ENCODE measurements around the gene HSCB.
"Not testable (repeated sequence)": the region's sequence is repeated elsewhere in the genome, so short reads cannot be mapped to it uniquely, and the experiment has no call there.

Gene HSCB

DNA sequence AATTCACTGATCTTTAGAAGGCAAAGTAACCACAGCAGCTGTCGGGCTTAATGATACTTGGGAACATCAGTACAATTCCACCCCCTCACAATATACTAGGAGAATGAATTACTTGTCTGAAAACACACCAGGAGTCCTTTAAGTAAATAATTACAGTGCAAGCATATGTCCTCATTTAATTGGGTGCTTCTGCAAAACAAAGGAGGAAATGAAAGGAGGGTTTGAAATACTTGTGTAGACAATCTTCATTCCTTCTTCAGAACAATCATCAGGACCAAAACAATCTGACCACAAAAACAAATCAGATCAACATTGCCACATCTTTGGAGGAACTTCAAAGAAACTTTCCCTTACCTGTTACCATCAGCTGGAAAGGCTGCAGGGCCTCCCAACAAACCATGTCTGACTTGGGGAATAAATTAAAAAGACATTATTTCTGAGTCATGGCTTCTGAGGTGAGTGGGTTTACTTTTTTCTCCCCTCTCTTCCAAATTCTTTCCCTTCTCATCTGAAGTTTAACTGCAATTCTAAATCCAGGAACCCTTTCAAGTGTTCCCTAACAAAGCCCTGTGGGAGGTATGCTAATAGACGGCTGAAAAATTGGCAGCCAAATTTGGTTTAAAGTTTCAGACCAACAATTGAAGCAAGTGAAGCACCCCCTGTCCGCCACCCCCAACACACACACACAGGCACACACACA lies 18.2 kb downstream of the HSCB start:
- no peak for DNase-seq (ENCODE audit: low spot score)
- in situ Hi-C loops (cut with MboI; ENCODE audit: low sequenced_read_pairs, unreplicated experiment), result no loop called here

DNA sequence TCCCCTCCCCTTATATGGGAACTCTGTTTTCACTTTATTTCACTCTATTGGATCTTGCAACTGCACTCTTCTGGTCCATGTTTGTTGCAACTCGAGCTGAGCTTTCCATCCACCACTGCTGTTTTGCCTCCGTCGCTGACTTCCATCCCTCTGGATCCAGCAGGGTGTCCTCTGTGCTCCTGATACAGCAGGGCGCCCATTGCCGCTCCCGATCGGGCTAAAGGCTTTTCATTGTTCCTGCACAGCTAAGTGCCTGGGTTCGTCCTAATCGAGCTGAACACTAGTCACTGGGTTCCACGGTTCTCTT lies 19.6 kb downstream of the HSCB start:
- in situ Hi-C loops (cut with MboI; ENCODE audit: low sequenced_read_pairs, unreplicated experiment), result no loop called here
- no peak for DNase-seq (ENCODE audit: low spot score)

More for the DNA sequence above, 18.2 kb downstream of the HSCB start:
- TF ChIP-seq, protein P1, sequence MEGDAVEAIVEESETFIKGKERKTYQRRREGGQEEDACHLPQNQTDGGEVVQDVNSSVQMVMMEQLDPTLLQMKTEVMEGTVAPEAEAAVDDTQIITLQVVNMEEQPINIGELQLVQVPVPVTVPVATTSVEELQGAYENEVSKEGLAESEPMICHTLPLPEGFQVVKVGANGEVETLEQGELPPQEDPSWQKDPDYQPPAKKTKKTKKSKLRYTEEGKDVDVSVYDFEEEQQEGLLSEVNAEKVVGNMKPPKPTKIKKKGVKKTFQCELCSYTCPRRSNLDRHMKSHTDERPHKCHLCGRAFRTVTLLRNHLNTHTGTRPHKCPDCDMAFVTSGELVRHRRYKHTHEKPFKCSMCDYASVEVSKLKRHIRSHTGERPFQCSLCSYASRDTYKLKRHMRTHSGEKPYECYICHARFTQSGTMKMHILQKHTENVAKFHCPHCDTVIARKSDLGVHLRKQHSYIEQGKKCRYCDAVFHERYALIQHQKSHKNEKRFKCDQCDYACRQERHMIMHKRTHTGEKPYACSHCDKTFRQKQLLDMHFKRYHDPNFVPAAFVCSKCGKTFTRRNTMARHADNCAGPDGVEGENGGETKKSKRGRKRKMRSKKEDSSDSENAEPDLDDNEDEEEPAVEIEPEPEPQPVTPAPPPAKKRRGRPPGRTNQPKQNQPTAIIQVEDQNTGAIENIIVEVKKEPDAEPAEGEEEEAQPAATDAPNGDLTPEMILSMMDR (IDR thresholded peaks at IDR 0.05; ENCODE audit: borderline replicate concordance, control extremely low read depth, extremely low read depth, insufficient read depth, missing control alignments), result no peak

DNA sequence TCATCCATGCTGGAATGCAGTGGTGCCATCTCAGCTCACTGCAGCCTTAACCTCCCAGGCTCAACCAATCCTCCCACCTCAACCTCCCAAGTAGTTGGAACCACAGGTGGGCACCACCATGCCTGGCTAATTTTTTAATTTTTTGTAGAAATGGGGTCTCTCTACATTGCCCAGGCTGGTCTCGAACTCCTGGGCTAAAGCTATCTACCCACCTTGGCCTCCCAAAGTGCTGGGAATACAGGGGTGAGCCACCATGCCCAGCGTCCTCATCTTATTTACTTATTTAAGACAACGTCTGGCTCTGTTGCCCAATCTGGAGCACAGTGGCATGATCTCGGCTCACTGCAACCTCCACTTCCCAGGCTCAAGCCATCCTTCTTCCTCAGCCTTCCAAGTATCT lies 20.2 kb downstream of the HSCB start:
- in situ Hi-C loops (cut with MboI; ENCODE audit: low sequenced_read_pairs, unreplicated experiment); DNase-seq (ENCODE audit: low spot score): not testable (repeated sequence)

More for the DNA sequence above, 19.6 kb downstream of the HSCB start:
- TF ChIP-seq, protein P1 (IDR thresholded peaks at IDR 0.05; ENCODE audit: borderline replicate concordance, control extremely low read depth, extremely low read depth, insufficient read depth, missing control alignments), result no peak

DNA sequence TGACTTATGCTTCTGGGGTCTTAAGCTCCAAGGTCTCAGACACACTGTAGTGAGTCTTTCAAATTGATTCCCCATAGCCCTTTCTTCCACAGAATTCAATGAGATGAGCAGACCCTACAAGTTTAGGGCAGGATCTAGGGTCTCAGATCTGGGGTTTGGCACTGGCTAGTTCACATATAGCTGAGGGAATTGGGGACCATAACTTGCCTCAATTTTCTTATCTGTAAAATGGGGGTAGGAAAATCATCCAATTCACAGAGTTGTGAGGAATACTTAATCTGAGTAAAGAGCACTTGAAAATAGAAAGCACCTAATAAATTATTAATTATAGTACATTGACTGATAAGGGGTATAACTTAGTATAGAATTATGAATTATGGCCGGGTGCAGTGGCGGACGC lies 24.8 kb downstream of the HSCB start:
- in situ Hi-C loops (cut with MboI; ENCODE audit: low sequenced_read_pairs, unreplicated experiment), result no loop called here

DNA sequence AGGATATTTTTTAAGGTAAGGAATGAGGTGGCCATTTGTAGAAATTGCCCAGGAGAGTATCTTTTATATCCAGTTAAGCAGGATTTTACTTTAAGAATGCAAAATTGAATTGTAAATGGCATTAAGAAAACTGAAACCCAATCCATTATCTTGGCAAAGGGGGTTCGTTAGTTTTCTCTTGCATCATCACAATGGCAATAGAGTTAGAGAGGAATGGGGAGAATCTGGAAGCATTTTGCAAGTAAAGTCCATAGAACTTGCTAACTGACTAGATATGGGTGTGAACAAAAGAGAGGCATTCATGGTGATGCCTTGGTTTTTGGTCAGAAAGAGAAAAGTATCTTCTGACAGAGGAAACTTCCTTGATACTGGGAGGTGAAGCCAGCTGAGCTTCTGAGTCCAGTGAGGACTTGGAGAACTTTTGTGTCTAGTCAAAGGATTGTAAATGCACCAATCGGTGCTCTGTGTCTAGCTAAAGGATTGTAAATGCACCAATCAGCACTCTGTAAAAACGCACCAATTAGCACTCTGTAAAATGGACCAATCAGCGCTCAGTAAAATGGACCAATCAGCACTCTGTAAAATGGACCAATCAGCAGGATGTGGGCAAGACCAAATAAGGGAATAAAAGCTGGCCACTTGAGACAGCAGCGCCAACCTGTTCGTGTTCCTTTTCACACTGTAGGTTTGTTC lies 27.0 kb downstream of the HSCB start:
- TF ChIP-seq, protein P1 (IDR thresholded peaks at IDR 0.05; ENCODE audit: borderline replicate concordance, control extremely low read depth, extremely low read depth, insufficient read depth, missing control alignments), result no peak
- in situ Hi-C loops (cut with MboI; ENCODE audit: low sequenced_read_pairs, unreplicated experiment), result no loop called here
- no peak for DNase-seq (ENCODE audit: low spot score)

More for the DNA sequence above, 24.8 kb downstream of the HSCB start:
- TF ChIP-seq, protein P1 (IDR thresholded peaks at IDR 0.05; ENCODE audit: borderline replicate concordance, control extremely low read depth, extremely low read depth, insufficient read depth, missing control alignments), result no peak
- no peak for DNase-seq (ENCODE audit: low spot score)

DNA sequence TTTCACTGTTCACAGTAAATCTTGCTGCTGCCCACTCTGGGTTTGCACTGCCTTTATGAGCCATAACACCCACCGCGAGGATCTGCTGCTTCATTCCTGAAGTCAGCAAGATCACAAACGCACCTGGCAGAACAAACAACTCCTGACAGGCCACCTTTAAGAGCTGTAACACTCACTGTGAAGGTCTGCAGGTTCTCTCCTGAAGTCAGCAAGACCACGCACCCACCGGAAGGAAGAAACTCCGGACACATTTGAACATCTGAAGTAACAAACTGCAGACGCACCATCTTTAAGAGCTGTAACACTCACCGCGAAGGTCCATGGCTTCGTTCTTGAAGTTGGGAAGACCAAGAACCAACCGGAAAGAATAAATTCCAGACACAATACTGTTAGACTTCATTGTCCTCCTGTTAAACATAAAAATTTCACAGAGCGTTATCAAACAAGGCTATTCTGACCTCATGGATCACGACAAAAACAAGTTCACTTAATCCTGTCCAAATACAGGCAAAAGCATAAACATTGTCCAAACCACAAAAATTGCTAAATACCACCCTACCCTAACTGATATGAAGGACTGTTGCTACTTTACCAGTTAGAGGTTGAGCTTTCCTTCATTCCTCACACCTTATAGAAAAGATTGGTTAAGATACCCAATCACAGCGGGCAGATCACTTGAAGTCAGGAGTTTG lies 27.7 kb downstream of the HSCB start:
- in situ Hi-C loops (cut with MboI; ENCODE audit: low sequenced_read_pairs, unreplicated experiment), result no loop called here
- TF ChIP-seq, protein P1 (IDR thresholded peaks at IDR 0.05; ENCODE audit: borderline replicate concordance, control extremely low read depth, extremely low read depth, insufficient read depth, missing control alignments), result no peak
- DNase-seq (ENCODE audit: low spot score), result no peak

Data from GM13976 (cell line).